Ramos (cell line): ENCODE data around the gene DNMBP.
"Not testable (repeated sequence)": the region's sequence is repeated elsewhere in the genome, so short reads cannot be mapped to it uniquely, and the experiment has no call there.

Source experiments
- in situ Hi-C: fragments of 300-500 bp; cut with MboI; formaldehyde crosslinking; loops from one replicate; pipeline ENCODE4 v1.14.3; 2022; ENCODE audit warnings: low sequenced_read_pairs; ENCODE audit not compliant: unreplicated experiment

The DNMBP gene

DNA sequence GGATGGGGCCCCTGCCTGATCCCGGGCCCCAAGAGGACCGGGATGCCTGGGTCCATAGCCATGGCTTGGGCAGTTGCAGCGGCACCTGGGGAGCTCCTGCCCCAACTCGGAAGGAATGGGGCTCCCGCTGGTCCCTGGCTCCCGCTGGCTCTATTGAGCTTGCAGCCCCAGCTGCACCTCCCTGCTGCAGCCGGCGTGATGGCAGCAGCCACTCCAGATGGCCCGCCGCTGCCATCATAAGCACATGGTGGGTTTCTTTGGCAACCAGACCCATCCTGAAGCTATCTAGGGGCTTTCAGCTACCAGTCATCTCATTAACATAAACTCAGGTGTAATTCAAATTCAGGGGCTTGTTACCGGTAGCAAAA lies 11.1 kb upstream of the DNMBP start:
- in situ Hi-C loops = no loop called here

DNA sequence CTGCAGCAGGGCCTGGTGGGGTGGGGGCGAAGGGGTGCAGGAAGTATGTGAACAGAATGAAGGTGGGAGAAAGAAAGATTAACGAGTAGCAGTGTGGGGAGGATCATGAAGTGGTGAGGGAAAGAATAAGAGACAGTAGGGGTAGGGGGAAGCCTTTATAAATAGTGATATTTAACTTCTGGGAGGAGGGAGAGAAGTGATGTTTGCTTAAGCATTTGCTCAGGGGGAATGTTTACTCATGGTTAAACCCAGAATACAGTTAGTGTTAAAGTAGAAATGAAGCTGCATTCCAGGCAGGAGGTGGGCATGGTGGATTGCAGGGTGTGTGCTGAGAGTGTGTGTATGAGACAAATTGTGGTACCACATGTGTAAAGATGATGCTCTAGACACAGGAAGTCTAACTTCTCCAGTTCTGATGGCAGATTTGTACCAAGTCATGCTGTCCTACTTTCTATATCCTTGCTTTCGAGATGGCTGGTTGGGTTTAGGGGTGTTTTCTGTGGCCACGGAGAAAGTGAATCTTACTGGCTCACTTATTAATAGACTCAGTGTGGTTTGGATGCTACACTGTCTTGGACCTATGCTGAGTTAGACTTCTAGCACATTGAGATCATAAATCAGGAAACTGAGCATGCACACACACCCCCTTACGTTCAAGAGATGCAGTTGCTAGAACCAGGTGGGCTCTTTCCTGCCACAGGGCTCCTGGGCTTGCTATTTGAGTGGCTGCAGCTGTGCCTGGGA lies 10.6 kb upstream of the DNMBP start:
- in situ Hi-C loops = no loop called here

DNA sequence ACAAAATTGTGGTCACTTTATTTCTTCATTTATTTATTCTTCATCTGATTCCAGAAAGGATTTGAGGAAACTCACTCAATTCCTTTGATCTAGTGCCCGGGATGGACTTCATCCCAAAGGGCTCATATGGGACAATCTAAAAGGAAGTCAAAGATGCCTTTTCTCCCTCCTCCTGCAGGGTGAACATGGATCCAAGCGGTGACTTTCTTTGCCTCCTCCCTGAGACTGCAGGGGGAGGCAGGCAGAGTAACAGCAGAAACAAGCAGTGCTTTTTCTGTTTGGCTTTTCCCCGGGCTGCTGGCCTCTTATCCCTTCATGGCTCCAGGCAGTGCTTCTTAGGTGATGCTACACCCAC lies 10.0 kb upstream of the DNMBP start:
- in situ Hi-C loops = loop anchor here (5.0 kb wide), 1 partner anchor 42 kb away; no protein-coding TSS in a partner anchor

DNA sequence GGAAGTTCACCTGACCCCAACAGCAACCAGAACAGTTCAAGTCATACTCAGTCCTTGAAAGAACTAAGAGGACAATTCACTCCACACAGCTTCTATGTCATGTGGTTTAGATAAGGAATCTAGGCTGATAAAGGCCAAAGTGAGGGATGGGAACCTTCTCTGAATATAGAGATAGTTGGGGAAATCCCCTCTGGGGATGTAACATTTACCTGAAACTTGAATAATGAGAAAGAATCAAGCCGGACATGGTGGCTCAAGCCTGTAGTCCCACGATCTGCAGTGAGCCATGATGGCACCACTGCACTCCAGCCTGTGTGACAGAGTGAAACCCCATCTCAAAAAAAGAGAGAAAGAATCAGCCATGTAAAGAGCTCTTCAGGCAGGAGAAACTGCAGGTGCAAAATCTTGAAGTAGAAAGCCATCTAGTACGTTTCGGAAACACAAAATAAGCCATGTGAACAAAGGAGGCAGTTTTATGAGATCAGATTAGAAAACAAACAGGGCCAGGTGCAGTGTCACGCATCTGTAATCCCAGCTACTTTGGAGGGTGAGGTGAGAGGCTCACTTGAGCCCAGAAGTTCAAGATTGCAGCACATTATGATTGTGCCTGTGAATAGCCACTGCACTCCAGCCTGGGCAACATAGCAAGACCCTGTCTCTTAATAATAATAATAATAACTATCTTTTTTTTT lies 4.5 kb upstream of the DNMBP start:
- in situ Hi-C loops = no loop called here

DNA sequence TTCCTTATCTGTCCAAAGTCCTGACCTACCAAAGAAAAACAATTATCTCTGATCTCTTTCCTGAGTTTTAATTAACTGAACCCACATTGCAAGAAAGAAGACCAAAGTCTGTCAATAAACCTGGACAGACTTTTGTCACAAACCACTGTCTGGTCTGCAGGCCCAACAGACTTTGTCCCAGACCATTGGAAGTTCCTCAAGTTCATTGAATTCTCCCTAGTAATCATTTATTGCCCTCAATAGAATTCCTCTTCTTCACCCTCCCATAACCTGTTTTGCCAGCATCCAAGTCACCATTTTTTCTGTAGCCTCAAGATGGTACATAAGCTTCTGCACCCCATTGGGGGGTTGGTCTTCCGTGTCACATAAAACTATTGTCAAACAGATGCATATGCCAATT lies 3.9 kb upstream of the DNMBP start:
- in situ Hi-C loops = no loop called here

DNA sequence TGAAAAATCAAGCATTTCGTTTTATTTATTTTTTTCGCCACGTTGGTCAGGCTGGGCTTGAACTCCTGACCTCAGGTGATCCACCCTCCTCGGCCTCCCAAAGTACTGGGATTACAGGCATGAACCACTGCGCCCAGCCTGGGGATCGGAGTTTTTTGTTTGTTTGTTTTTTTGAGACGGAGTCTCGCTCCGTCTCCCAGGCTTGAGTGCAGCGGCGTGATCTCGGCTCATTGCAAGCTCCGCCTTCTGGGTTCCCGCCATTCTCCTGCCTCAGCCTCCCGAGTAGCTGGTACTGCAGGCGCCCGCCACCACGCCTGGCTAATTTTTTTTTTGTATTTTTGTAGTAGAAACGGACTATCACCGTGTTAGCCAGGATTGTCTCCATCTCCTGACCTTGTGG lies 2.2 kb upstream of the DNMBP start:
- in situ Hi-C loops = not testable (repeated sequence)

DNA sequence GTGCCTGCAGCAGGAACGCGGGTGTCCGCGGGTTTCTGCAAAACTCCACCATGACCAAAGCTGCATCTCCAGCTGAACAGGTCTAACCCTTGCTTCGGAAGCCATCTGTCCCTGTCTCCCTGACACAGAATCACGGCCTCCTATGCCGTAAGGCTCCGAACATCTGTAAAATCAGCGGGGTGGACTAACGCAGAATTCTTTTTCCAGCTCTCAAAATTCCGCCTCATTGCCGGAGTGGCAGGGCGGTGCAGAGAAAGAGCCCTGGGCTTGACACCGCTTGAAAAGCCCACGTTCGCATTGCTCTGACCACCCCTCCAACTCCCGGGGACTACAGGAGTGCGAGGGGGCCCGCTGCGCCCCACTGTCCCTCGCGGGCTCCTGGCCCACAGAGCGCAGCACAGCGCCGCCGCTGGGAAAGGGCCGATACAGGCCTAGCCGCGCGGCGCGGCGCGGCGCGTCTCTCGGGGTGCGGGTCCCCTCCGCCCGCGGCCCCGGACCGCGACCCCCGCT lies 409 bp downstream of the DNMBP start:
- in situ Hi-C loops = no loop called here

DNA sequence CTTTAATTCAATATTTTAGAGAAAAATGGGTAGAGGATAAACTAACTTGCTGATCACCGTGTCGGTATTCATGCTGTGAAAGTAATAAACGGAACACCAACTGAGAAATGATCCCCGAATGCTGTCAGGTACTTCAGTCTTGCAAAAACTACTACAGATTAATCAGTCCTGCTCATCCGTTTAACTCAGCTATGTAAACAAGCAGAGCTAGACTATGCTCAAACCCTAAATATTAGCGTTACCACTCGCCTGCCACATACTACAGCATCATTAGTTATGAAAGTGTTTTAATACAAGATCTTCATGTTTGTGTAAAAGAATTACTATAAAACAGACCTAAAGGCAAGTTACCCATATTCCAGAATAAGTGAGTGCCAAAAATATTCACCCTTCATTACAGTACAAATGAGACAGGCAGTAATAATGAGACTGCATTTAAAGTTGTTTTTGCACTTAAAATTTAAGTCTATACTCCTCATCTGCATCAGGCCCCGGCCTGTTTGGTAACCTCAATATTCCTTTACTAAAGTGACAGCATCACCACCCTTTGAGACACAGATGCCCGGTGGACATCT lies 952 bp downstream of the DNMBP start:
- in situ Hi-C loops = no loop called here

DNA sequence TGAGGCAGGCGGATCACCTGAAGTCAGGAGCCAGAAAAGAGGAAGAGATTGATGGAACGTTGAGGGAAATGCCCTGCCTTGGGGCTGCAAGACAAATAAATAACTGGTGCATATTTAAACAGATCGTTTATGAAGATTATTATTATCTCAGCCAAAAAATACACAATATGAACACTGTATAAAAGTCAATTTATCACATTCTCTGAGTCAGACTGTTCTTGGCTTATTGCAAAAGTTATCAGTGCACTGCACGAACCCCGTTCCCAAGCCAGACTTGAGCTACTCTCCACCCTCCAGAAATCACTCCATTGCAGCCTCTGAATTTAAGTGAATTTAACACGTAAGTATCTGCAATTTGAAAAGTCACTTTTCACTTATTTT lies 1.6 kb downstream of the DNMBP start:
- in situ Hi-C loops = no loop called here

DNA sequence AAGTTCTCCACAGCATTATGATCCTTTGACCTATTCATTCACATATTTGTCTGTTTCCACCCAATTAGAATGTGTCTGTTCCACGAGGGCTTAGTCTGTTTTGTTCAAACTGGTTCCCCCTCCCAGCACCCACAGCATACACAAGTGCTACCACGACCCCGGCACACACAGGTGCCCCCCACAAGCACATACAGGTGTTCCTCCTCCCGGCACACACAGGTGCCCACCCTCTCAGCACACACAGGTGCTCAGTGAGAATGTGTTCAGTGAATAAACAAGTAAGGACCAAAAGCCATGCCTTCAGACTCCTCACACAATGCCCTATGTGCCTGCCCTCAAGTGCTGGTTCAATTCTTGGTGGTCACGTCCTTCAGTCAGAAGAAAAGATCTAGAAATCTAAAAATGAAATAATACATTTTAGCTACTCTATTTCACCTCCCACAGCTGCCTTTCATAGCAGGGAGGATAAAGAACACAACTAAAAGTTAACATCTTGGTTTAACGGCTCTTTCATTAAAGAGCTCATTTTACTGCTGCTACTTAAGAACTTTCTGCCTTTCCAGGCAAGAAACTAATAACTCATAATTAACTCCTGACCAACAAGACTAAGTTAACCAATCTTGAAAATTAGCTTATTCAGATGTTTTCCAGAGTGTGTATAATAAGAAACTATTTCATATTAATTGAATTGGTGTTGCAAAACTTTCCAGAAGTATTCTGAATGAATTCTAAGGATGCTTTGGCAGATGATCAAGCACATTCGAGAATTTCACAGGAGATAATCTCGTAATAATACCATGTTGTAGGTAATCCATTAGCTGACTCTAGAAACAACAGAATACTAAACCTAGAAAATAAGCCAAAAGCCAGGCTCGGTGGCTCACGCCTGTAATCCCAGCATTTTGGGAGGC lies 2.3 kb downstream of the DNMBP start:
- in situ Hi-C loops = no loop called here

DNA sequence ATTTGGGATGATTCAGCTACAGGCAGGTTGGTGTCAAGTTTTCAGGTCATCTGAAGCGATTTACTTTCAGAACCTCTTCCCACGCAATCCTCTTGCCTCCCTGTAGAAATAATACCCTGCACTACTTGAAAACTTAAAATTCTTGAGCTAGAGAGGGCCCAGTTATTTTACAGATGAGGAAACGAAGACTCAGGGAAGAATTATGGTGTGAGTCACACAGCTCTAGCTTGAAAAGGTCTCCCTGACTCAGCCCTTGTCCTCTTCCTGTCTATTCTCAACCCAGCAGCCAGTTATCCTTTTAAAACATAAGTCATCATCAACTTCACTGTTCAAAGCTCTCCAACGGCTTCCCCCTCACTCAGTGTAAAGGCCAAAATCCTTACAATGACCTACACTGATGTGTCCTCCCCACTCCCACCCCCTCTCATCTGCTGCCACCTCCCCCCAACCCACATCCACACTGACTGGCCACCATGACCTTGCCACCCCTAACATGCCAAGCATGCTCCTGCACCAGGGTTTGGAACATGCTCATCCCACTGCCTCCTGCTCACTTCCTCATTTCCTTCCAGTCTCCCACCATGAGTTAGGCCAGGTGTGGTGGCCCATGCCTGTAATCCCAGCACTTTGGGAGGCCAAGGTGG lies 3.4 kb downstream of the DNMBP start:
- in situ Hi-C loops = no loop called here

DNA sequence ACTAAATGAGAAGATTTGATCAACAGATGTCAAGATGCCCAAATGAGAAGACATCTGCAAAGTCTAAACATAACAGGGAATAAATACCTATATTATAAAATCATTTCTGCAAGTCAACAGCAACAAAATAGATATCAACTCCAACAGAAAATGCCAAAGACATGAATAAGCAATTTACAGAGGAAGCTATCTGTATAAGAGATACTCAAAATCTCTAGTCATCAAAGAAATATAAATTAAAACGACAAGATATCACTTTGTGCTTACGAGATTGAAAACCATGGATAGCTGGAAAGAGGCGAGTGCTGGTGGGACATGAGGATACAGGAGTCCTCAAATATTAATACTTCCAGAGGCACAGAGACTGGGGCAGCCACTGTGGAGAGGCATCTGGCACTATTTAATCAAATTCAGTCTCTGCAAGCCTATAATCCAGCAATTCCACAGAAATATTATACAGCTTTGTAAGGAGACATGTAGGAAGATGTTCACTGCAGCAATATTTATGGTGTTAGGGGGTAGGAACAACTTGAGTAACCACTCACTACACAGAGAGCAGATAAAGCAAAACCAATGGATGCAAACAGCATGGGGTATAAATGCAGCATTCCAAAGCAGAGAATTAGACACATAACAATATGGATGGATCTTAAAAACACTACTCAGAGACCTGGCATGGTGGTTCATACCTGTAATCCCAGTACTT lies 4.8 kb downstream of the DNMBP start:
- in situ Hi-C loops = no loop called here

DNA sequence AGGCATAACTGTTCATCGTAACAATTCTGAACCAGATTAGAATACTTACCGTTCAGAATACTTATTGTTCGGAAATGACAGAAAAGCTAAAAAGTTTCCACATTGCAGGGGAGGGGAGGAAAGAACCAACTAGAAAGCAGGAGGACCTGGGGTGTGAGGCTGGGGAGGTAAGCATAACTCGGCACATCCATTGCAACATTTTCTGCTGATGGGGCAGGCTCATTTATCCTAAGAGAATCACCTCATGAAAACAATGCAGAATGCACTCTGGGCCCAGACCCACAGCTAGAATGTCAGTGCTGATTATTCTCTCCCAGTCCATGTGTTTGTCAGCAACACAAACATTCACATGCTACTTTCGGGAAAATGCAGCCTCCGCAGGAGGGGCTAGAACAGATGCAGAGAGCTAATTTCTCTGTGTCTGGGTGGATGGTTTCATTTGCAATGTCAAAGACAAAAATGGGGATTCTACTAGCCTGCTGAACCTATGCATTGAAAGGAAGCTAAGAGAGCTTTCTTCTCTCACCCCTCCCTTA lies 9.6 kb downstream of the DNMBP start:
- in situ Hi-C loops = no loop called here

DNA sequence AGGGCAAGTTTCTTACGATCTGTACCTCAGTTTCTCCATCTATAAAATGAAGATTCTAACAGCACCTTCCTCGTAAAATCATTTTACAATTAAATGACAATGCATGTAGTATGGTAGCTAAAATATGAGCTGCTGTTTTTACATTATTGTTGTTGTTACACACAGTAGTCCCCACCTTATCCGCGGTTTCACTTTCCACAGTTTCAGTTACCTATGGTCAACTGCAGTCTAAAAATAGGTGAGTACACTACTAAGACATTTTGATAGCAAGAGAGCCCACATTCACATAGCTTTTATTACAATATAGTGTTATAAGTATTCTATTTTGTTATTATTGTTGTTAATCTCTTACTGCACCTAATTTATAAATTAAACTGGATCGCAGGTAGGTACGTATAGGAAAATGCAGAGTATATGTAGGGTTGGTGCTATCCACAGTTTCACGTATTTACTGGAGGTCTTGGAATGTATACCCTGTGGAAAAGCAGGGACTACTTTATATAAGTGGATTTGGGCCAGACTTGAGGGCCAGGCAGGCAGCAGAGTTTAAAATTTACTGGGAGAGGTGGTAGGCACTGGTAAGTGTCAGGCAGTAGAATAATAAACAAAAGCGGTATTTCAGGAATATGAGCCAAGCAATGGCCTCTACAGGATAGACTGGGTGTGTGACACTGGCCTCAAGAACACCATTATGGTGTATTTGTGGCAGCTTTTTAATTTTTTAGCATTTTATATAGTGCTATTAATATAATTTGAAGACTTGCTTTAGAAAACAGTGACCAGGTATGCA lies 10.2 kb downstream of the DNMBP start:
- in situ Hi-C loops = no loop called here

DNA sequence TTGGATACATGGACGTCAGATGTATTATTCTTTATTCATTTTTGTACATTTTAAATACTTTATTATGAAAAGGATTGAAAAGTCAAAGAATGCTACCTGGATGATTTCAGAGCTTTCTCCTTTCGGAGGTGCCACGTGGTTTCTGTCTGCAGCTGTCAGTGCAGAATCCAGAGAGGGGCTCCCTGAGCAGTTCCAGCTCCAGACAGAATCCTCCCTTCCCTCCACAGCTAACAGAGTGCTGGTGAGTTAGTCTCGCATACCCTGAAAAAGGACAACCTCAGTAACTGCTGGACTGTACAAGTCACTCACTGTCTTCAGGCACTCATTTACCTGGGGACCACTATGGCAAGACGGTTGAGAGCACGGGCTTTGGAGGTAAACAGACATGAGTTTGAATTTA lies 10.9 kb downstream of the DNMBP start:
- in situ Hi-C loops = no loop called here

DNA sequence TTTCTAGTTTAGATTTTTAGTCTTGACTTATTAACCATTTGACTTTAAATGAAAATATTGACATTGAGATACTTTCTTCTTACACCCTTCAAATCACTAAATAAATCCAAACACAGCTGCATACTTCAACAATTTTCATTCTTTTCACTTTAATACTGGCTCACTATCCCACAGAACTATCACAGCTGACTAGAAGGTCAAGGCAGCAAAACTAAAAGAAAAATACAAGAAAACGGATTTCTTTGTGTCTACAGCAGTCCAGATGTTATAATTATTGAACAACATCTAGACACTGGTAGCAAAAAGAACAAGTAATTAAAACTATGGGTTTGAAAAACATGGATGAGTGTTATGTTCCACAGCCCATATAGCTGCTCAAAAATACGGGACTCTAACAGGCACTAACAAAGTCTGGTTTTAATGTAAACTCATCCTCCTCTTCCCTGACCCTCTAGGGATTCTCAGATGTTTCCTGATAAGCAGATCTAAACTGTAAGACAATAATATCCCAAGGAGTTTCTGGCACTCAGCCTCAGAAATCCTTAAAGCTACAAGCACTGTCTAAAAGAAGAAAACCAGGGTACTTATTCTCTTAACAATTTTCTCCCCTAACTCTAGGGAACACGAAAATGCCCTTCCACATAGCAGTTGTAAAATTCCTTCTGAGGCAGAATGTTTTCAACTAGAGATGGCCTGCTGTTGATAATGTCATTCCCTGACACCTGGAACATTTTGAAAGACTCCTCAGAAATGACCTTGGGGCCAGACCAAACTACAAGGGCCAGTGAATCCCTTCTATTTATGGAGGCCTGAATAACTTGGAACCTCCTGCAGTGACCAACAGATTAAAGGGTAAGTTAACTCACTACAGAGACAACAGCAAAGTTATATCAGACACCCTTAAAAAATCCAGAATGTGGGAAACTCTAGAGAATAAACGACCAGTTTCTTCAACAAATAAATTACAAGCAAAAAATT lies 12.8 kb downstream of the DNMBP start:
- in situ Hi-C loops = no loop called here

DNA sequence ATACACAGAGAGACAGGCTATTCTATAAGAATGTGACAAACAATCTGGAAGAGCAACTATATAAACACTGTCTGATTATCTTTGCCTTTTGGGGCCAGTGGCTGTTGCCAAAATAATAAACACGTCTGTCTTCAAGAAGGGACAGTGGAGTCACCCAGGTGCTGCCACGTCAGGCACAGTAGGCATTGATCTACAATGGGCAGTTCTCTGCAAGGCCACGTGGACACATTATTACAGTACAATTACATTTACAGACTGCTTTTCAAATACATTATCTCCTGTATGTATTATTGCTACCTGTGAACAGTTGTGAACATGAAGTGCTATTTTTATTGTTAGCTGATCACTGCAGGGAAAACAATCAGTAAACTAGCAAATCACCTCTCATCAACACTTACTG lies 14.0 kb downstream of the DNMBP start:
- in situ Hi-C loops = no loop called here
